DOHH2 (cell line): ENCODE results near the gene COX19.

Source experiments
- H3F3A ChIP-seq: fragments of 200-600 bp; sonication (generic), shearing (Covaris generic); 2 replicates; pipeline ENCODE4 v1.6.0; 2016; ENCODE audit warnings: antibody characterized with exemption, mild to moderate bottlenecking; ENCODE audit not compliant: control insufficient read depth, insufficient read depth
- H3K27ac ChIP-seq: fragments of 200-600 bp; sonication (generic); 2 replicates; pipeline ENCODE4 v1.5.1; 2014; ENCODE audit warnings: low read depth, mild to moderate bottlenecking, low read length, moderate library complexity
- H3K27me3 ChIP-seq: fragments of 200-600 bp; sonication (generic); 2 replicates; pipeline ENCODE4 v1.6.1; 2014; ENCODE audit warnings: mild to moderate bottlenecking, low read length, mixed read lengths; ENCODE audit not compliant: control insufficient read depth
- H3K36me3 ChIP-seq: fragments of 200-600 bp; sonication (generic); 2 replicates; pipeline ENCODE4 v1.6.1; 2014; ENCODE audit warnings: mild to moderate bottlenecking, low read length, moderate library complexity, mixed read lengths; ENCODE audit not compliant: control insufficient read depth
- H3K4me1 ChIP-seq: fragments of 200-600 bp; sonication (generic); 2 replicates; pipeline ENCODE4 v1.6.1; 2014; ENCODE audit warnings: mild to moderate bottlenecking, low read length, mixed read lengths; ENCODE audit not compliant: control insufficient read depth
- H3K4me2 ChIP-seq: fragments of 200-600 bp; sonication (generic); 2 replicates; pipeline ENCODE4 v1.6.0; 2014; ENCODE audit warnings: mild to moderate bottlenecking, low read length, moderate library complexity
- H3K4me3 ChIP-seq: fragments of 200-600 bp; sonication (generic); 2 replicates; pipeline ENCODE4 v1.5.1; 2014; ENCODE audit warnings: mild to moderate bottlenecking, low read length, mixed read lengths
- H3K79me2 ChIP-seq: fragments of 200-600 bp; sonication (generic); 2 replicates; pipeline ENCODE4 v1.6.1; 2014; ENCODE audit warnings: mild to moderate bottlenecking, low read length, mixed read lengths; ENCODE audit not compliant: control insufficient read depth
- H3K9me2 ChIP-seq: fragments of 200-600 bp; sonication (generic); replicated peaks from 2 replicates; pipeline ENCODE4 v1.6.1; 2014; ENCODE audit warnings: mild to moderate bottlenecking, low read length, mixed read lengths; ENCODE audit not compliant: control insufficient read depth
- H3K9me3 ChIP-seq: fragments of 200-600 bp; sonication (generic); 2 replicates; pipeline ENCODE4 v1.6.1; 2014; ENCODE audit warnings: antibody characterized with exemption, low read length, mixed read lengths; ENCODE audit not compliant: control insufficient read depth, insufficient read depth
- H4K20me1 ChIP-seq: fragments of 200-600 bp; sonication (generic); 2 replicates; pipeline ENCODE4 v1.6.0; 2014; ENCODE audit warnings: low read depth, mild to moderate bottlenecking, antibody characterized with exemption, low read length, moderate library complexity; ENCODE audit not compliant: control insufficient read depth, insufficient read depth
- EZH2phosphoT487 ChIP-seq: fragments of 200-600 bp; sonication (generic); IDR thresholded peaks from 2 replicates; pipeline ENCODE4 v1.6.1; 2017; ENCODE audit warnings: borderline replicate concordance, mild to moderate bottlenecking, antibody characterized with exemption, low read length, moderate library complexity, mixed read lengths
- TF ChIP-seq, protein P1 (sequence below): fragments of 200-600 bp; sonication (generic); IDR thresholded peaks from one replicate; pipeline ENCODE4 v1.5.1; 2014; ENCODE audit warnings: antibody characterized with exemption, mild to moderate bottlenecking, low read depth, low read length; ENCODE audit not compliant: poor library complexity, severe bottlenecking

The COX19 gene

GRCh38 chr7:982511-983003 is 7.2 kb upstream of the COX19 start:
- Histone ChIP-seq H3K36me3 (no peaks in the 10 kb centered on the region), H3K4me3 (no peak overlapping the region), H3K27me3 (peaks cover 10% of the 10 kb centered on the region), H3K9me3 (no peaks in the 10 kb centered on the region), H3K27ac (no peak overlapping the region), H3K79me2 (no peaks in the 10 kb centered on the region), H3K9me2 (no peaks in the 10 kb centered on the region), H3K4me1 (peaks cover 68% of the 10 kb centered on the region), H3K4me2 (no peak overlapping the region), H3F3A (peaks cover 13% of the 10 kb centered on the region), H4K20me1 (no peaks in the 10 kb centered on the region)
- TF ChIP-seq, protein P1, sequence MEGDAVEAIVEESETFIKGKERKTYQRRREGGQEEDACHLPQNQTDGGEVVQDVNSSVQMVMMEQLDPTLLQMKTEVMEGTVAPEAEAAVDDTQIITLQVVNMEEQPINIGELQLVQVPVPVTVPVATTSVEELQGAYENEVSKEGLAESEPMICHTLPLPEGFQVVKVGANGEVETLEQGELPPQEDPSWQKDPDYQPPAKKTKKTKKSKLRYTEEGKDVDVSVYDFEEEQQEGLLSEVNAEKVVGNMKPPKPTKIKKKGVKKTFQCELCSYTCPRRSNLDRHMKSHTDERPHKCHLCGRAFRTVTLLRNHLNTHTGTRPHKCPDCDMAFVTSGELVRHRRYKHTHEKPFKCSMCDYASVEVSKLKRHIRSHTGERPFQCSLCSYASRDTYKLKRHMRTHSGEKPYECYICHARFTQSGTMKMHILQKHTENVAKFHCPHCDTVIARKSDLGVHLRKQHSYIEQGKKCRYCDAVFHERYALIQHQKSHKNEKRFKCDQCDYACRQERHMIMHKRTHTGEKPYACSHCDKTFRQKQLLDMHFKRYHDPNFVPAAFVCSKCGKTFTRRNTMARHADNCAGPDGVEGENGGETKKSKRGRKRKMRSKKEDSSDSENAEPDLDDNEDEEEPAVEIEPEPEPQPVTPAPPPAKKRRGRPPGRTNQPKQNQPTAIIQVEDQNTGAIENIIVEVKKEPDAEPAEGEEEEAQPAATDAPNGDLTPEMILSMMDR = no peak
- TF ChIP-seq EZH2phosphoT487 = no peak

- peaks cover 74% of the 10 kb centered on the region for H3K4me1 ChIP-seq
- H3K9me3 ChIP-seq = no peaks in the 10 kb centered on the region
- peaks cover 13% of the 10 kb centered on the region for H3F3A ChIP-seq
- H3K27me3 ChIP-seq = peaks cover 10% of the 10 kb centered on the region
- H3K27ac ChIP-seq = no peak overlapping the region
- no peaks in the 10 kb centered on the region for H4K20me1 ChIP-seq
- H3K4me3 ChIP-seq = no peak overlapping the region
- no peaks in the 10 kb centered on the region for H3K9me2 ChIP-seq
- no peaks in the 10 kb centered on the region for H3K79me2 ChIP-seq
- no peaks in the 10 kb centered on the region for H3K36me3 ChIP-seq
- H3K4me2 ChIP-seq = no peak overlapping the region
- TF ChIP-seq, protein P1 = no peak
- no peak for TF ChIP-seq EZH2phosphoT487
Measured at GRCh38 chr7:981793-982510, 6.6 kb upstream of the COX19 start.

DNA sequence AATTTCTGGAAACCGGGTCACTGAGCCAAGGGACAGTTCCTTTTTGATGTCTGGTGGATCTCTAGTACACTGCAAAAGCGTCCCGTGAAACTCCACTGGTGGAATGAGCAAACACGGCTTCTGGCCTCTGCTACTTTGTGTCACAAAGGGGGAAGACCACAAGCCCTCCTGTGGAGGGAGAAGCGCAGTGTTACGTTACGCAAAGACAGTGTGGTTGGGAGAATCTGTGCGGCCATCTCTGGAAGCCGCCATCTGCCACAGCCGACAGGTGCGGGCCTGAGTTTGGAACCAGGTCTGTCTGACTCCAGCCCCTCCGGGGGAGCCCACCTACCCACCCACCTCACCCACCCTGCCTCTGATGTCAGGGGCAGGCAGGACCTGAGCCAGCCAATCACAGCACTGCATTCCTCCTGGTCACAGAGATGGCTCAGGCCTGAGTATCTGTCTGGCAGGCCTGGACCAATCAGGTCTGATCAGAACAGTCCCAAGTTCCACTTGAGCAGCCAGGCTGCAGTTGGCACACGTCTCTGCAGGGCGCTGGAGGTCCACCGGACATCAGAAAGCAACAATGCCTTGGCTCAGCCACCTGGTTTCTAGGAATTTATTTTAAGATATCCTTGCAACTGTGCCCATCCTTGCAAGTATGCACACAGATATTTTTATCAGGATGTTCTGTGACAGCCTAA is 4.7 kb upstream of the COX19 start:
- Histone ChIP-seq H3K27me3 (peaks cover under 1% of the 10 kb centered on the region; the same call in 1 of the 2 replicates), H4K20me1 (no peaks in the 10 kb centered on the region), H3K4me1 (peaks cover 77% of the 10 kb centered on the region), H3K9me3 (no peaks in the 10 kb centered on the region), H3K4me2 (peak overlapping the region; percentile 87), H3K4me3 (peak overlapping the region; percentile 69), H3K9me2 (no peaks in the 10 kb centered on the region), H3K27ac (peak overlapping the region; percentile 60), H3K36me3 (peaks cover 3% of the 10 kb centered on the region), H3F3A (peaks cover 11% of the 10 kb centered on the region), H3K79me2 (peaks cover 3% of the 10 kb centered on the region)
- TF ChIP-seq EZH2phosphoT487 = no peak
- TF ChIP-seq, protein P1 = no peak
